HG03558 (cell line): Measurements from ENCODE around the gene MNT.

Source experiments
- ATAC-seq: cut with Tn5 transposase; IDR thresholded peaks from one replicate; pipeline ENCODE4 v1.9.1; 2021; ENCODE audit warnings: moderate number of reproducible peaks; ENCODE audit not compliant: unreplicated experiment; ENCODE audit errors: extremely low read depth

MNT gene

GRCh38 chr17:2385240-2386210, 15.3 kb downstream of the MNT start:
- no peak for ATAC-seq

- no peak for ATAC-seq
These were observed 16.3 kb downstream of the MNT start for GRCh38 chr17:2384439-2385127.

GRCh38 chr17:2383628-2384167, 17.2 kb downstream of the MNT start:
- ATAC-seq, result no peak

- ATAC-seq, result no peak
These were observed 19.8 kb downstream of the MNT start for GRCh38 chr17:2380950-2381649.

GRCh38 chr17:2380226-2380922, 20.5 kb downstream of the MNT start:
- no peak for ATAC-seq

GRCh38 chr17:2379489-2380225, 21.2 kb downstream of the MNT start:
- ATAC-seq, result no peak

DNA sequence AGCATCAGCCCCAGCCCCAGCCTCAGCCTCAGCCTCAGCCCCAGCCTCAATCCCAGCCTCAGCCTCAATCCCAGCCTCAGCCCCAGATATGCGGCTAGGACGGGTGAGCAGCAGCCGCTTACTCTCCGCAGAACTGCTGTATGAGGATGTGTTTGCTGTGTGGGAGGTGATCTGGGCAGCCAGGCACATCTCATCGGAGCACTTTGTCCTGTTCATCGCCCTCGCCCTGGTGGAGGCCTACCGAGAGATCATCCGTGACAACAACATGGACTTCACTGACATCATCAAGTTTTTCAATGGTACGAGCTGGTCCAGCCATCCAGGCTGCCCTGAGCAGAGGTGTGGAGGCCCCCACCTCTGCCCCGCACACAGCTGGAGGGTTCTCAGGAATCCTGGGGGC, 22.0 kb downstream of the MNT start:
- ATAC-seq, result no peak

- no peak for ATAC-seq
These were observed 23.2 kb downstream of the MNT start for GRCh38 chr17:2377659-2378058.

GRCh38 chr17:2376107-2376506, 24.8 kb downstream of the MNT start:
- no peak for ATAC-seq

- no peak for ATAC-seq
These were observed 25.5 kb downstream of the MNT start for GRCh38 chr17:2375406-2375805.

- no peak for ATAC-seq
These were observed 26.1 kb downstream of the MNT start for GRCh38 chr17:2374549-2375285.

DNA sequence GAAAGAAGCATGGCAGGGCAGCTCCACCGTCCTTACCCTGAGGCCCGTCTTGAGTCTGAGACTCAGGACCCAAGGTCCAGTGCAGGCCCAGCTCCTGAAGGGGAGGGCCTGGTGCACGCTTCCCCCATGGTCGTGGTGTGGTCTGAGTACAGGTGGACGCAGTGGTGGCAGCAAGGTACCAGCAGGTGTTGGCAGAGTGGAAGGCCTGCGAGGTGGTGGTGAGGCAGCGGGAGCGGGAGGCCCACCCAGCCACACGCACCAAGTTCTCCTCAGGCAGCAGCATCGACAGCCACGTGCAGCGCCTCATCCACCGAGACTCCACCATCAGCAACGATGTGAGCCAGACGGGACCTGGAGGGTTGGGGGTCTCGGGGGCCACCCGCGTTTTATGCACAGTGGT, 27.7 kb downstream of the MNT start:
- no peak for ATAC-seq

DNA sequence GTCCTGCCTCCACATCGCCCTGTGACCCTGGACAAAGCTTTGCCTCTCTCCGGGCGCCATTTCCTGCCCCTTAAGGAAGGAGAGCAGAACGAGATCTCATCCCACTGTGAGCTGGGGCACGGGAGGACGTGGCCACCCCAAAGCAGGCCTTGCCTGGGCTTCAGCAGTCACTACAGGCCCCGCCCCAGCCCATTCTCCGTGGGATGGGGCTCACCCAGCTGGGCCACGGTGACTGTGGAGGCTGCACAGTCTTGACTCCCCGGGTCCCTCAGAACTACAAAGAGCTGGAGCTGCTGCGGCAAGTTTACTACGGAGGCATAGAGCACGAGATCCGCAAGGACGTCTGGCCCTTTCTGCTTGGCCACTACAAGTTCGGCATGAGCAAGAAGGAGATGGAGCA, 28.2 kb downstream of the MNT start:
- no peak for ATAC-seq

DNA sequence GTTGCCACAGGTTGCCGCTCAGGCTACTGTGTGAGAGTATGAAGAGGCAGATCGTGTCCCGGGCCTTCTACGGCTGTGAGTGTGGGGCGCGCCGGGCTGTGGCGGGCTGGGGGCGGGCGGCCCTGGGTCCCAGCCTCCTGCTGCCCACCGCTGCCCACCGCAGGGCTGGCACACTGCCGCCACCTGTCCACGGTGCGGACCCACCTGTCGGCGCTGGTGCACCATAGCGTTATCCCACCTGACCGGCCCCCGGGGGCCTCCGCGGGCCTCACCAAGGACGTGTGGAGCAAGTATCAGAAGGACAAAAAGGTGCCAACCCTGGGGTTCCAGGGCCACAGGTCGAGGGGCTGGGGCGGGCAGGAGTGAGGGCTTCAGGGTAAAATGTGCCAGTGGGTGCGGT, 28.7 kb downstream of the MNT start:
- no peak for ATAC-seq

- no peak for ATAC-seq
These were observed 29.4 kb downstream of the MNT start for GRCh38 chr17:2371183-2372130.

GRCh38 chr17:2370211-2370589, 30.7 kb downstream of the MNT start:
- no peak for ATAC-seq

DNA sequence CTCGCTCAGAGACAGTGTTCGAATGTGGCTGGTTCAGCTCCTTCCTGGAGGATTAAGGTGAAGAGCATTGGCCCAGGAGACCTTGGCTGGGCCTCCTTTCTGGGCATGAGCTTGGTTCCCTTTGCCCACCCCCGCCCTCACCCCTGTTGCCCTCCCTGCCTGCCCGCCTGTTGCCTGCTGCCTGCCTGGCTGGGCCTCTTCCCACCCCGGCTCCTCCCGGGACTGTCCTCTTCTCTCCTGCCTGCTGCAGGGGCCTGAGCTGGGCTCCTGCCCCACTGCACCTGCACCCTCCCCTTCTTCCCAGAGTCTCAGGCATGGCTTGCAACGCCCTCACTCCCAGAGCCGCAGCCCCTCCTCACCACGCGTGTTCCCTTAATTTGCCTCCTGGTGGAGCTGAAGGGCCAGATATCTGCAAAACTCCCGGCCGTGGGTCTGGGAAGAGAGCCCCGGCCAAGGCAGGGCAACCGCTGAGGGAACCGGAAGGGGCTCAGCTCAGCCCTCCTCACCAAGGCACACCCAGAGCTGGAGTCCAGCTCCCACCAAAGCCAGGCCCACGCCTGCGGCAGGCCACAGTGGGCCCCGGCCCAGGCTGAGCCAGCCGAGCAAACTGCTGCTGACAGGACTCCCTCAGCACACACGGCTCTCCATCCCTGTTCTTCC, 31.2 kb downstream of the MNT start:
- ATAC-seq, result no peak
